H1 (cell line): ENCODE data around the gene FBXO8. TPM values are rescaled to one million over a fixed set of nuclear protein-coding genes. Genes with fewer than 3 reads are reported as not detected.

Experiments used
- BRCA1 ChIP-seq: IDR thresholded peaks from 2 replicates; pipeline ENCODE4 v1.6.1; 2012; ENCODE audit warnings: low read depth, low read length, improper control_type of control experiment
- CREB1 ChIP-seq: IDR thresholded peaks from 2 replicates; pipeline ENCODE4 v1.6.1; 2012; ENCODE audit warnings: inconsistent platforms
- SUZ12 ChIP-seq: fragments of 200-600 bp; sonication (generic); IDR thresholded peaks from 2 replicates; pipeline ENCODE4 v1.6.1; 2012; ENCODE audit warnings: mild to moderate bottlenecking, inconsistent platforms, low read length, moderate library complexity, mixed read lengths
- polyA plus RNA-seq, 7 experiments: library from polyadenylated mRNA; depleted of rRNA in 3 of 7; stranded (reverse) in 5 of 7; unstranded in 2 of 7; fragments of >200 nt in 5 of 7; fragments of 200-250 nt in 2 of 7; gene quantifications; 1 replicate in 5 of 7; 2 replicates in 1 of 7; 4 replicates in 1 of 7; pipeline versions ENCODE4 v1.2.1 to v1.2.3, GENCODE V29; 2011 to 2013; ENCODE audit warnings: missing spikeins in 2 of 7, mixed read lengths in 2 of 7
- total RNA-seq: library from RNA; stranded (reverse); fragmentation: NEBNext Ultra II Directional; extraction: Animal tissue kit (Norgen Biotek cat#: 25700); gene quantifications from 2 replicates; pipeline ENCODE4 v1.2.1, GENCODE V29; 2021

Gene FBXO8
- total and polyA plus RNA-seq, 2 of the 8 experiments (the other 6 are each of a cell fraction or from before 2014, with no cell fraction given): 5.1 to 7.5 TPM

- no peak for TF ChIP-seq BRCA1
- TF ChIP-seq SUZ12: no peak
- TF ChIP-seq CREB1: no peak
These were observed 58.0 kb downstream of the FBXO8 start (continued) for GRCh38 chr4:174225349-174226049.
